ENCODE data around the gene RBM23. TPM values are rescaled to one million over a fixed set of nuclear protein-coding genes. Genes with fewer than 3 reads are reported as not detected.
A peak's percentile ranks its signal among the peaks of the same experiment; 100 is the strongest.

RBM23 gene
- total RNA-seq, 2 experiments from 2014 or later, result 87.9 to 111 TPM

GRCh38 chr14:22923746-22924145 is 4.8 kb upstream of the RBM23 start:
- Histone ChIP-seq H3K9me3 (ENCODE audit: control insufficient read depth in 1 of 2, insufficient read depth in 1 of 2, low read length in 2 of 2) (no peaks in the 10 kb centered on the region), H3K36me3 (ENCODE audit: insufficient read depth, low read length) (peaks cover 56% of the 10 kb centered on the region), H3K4me1 (ENCODE audit: insufficient read depth, low read length) (peaks cover 24% of the 10 kb centered on the region), H3K27ac (ENCODE audit: low read depth in 1 of 2, low read length in 2 of 2) (no peak overlapping the region), H3K27me3 (ENCODE audit: control insufficient read depth in 1 of 2, insufficient read depth in 2 of 2, low read length in 2 of 2) (no peaks in the 10 kb centered on the region), H3K4me3 (ENCODE audit: low read length) (no peak overlapping the region)
- DNase-seq (no peak), ATAC-seq (ENCODE audit: poor library complexity) (no peak)
- no peak overlapping the region for H3K4me3 Mint-ChIP-seq
- intact Hi-C loops (cut with DNase I, micrococcal nuclease), result loop anchor here in 1 of 2 experiments (10.0 kb wide), 2 partner anchors 371 to 401 kb away; partner anchors contain the start of gene PABPN1
- ChIA-PET POLR2A (no interaction called here), CTCF (no interaction called here)
- H3K4me1 Mint-ChIP-seq (ENCODE audit: low read depth), result peaks cover 21% of the 10 kb centered on the region
- no peaks in the 10 kb centered on the region for H3K9me3 Mint-ChIP-seq
- peaks cover 4% of the 10 kb centered on the region for H3K27me3 Mint-ChIP-seq
- H3K36me3 Mint-ChIP-seq (ENCODE audit: low read depth), result peaks cover 66% of the 10 kb centered on the region
- TF ChIP-seq CTCF (IDR thresholded peaks at IDR 0.05), result no peak
- H3K27ac Mint-ChIP-seq, result no peak overlapping the region

- Mint-ChIP-seq H3K36me3 (ENCODE audit: low read depth) (peaks cover 77% of the 10 kb centered on the region), H3K27me3 (peaks cover 4% of the 10 kb centered on the region), H3K4me3 (peak overlapping the region; percentile 31), H3K27ac (no peak overlapping the region), H3K4me1 (ENCODE audit: low read depth) (peaks cover 26% of the 10 kb centered on the region), H3K9me3 (no peaks in the 10 kb centered on the region)
- H3K27ac ChIP-seq (ENCODE audit: low read depth in 1 of 2, low read length in 2 of 2), result no peak overlapping the region
- ATAC-seq (ENCODE audit: poor library complexity) (no peak), DNase-seq (no peak)
- no peaks in the 10 kb centered on the region for H3K27me3 ChIP-seq (ENCODE audit: control insufficient read depth in 1 of 2, insufficient read depth in 2 of 2, low read length in 2 of 2)
- H3K4me1 ChIP-seq (ENCODE audit: insufficient read depth, low read length), result peaks cover 23% of the 10 kb centered on the region
- intact Hi-C loops (cut with DNase I, micrococcal nuclease), result loop anchor here in 1 of 2 experiments (10.0 kb wide), 2 partner anchors 373 to 403 kb away; partner anchors contain the start of gene PABPN1
- H3K9me3 ChIP-seq (ENCODE audit: control insufficient read depth in 1 of 2, insufficient read depth in 1 of 2, low read length in 2 of 2), result no peaks in the 10 kb centered on the region
- ChIA-PET POLR2A (no interaction called here), CTCF (no interaction called here)
- H3K36me3 ChIP-seq (ENCODE audit: insufficient read depth, low read length), result peaks cover 56% of the 10 kb centered on the region
- TF ChIP-seq CTCF (IDR thresholded peaks at IDR 0.05), result no peak
- no peak overlapping the region for H3K4me3 ChIP-seq (ENCODE audit: low read length)
Measured at GRCh38 chr14:22922294-22922693, 3.3 kb upstream of the RBM23 start.

- POLR2A ChIA-PET, result interaction anchor here (0.7 to 5.6 kb wide), 4 partner anchors 9 to 154 kb away, joined by 4 to 68 read pairs (median 16); partner anchors contain the start of genes HAUS4, OXA1L and PRMT5
- intact Hi-C loops (cut with DNase I, micrococcal nuclease), result loop anchor here in 1 of 2 experiments (10.0 kb wide), 2 partner anchors 374 to 404 kb away; partner anchors contain the start of gene PABPN1
Measured at GRCh38 chr14:22920697-22921096, 1.7 kb upstream of the RBM23 start.

More at GRCh38 chr14:22920697-22921096, 1.7 kb upstream of the RBM23 start:
- DNase-seq (no peak), ATAC-seq (ENCODE audit: poor library complexity) (no peak)
- Mint-ChIP-seq H3K4me1 (ENCODE audit: low read depth) (peaks cover 42% of the 10 kb centered on the region), H3K4me3 (no peak overlapping the region), H3K36me3 (ENCODE audit: low read depth) (peaks cover 72% of the 10 kb centered on the region), H3K27me3 (peaks cover 4% of the 10 kb centered on the region), H3K9me3 (no peaks in the 10 kb centered on the region), H3K27ac (peak overlapping the region; percentile 100)
- H3K27ac ChIP-seq (ENCODE audit: low read depth in 1 of 2, low read length in 2 of 2), result no peak overlapping the region
- no peaks in the 10 kb centered on the region for H3K27me3 ChIP-seq (ENCODE audit: control insufficient read depth in 1 of 2, insufficient read depth in 2 of 2, low read length in 2 of 2)
- H3K4me3 ChIP-seq (ENCODE audit: low read length), result no peak overlapping the region
- no peaks in the 10 kb centered on the region for H3K9me3 ChIP-seq (ENCODE audit: control insufficient read depth in 1 of 2, insufficient read depth in 1 of 2, low read length in 2 of 2)
- H3K36me3 ChIP-seq (ENCODE audit: insufficient read depth, low read length), result peaks cover 47% of the 10 kb centered on the region
- TF ChIP-seq CTCF (IDR thresholded peaks at IDR 0.05), result no peak
- peaks cover 34% of the 10 kb centered on the region for H3K4me1 ChIP-seq (ENCODE audit: insufficient read depth, low read length)
- CTCF ChIA-PET, result interaction anchor here (1.4 to 3.4 kb wide), 4 partner anchors 9 to 98 kb away, joined by 4 to 16 read pairs (median 7); partner anchors contain the start of gene PRMT5
